GM12801 (cell line): ENCODE data around the gene PTPRCAP.

Experiments
- TF ChIP-seq, protein P1 (sequence below): IDR thresholded peaks from one replicate; pipeline ENCODE4 v1.5.1; 2011; ENCODE audit warnings: control low read depth; ENCODE audit not compliant: insufficient read length; ENCODE audit errors: extremely low read depth

PTPRCAP gene

DNA sequence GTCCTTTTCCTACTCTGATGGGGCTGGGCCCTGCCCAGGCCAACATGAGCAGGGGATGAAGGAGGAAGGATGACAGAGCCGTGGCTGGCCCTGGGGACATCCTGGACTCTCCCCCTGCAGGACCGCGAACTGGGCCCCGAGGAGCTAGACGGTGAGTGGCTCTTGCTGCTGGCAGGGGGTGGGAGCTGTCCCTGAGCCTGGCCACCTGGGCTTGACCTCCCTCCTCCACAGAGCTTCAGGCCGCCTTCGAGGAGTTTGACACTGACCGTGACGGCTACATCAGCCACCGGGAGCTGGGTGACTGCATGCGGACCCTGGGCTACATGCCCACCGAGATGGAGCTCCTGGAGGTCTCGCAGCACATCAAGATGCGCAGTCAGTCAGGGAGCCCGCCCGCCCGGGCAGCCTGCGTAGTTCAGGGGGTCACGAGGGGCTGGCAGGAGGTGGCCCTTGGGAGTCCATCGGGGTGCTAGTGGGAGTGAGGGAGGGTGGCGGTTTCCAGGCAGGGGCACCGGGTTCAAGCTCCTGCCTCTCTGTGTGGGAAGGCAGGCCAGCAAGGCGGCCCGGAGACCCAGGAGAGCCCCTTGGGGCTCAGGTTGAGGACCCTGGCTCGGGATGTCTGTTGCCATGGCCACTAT lies 18.7 kb upstream of the PTPRCAP start:
- TF ChIP-seq, protein P1, sequence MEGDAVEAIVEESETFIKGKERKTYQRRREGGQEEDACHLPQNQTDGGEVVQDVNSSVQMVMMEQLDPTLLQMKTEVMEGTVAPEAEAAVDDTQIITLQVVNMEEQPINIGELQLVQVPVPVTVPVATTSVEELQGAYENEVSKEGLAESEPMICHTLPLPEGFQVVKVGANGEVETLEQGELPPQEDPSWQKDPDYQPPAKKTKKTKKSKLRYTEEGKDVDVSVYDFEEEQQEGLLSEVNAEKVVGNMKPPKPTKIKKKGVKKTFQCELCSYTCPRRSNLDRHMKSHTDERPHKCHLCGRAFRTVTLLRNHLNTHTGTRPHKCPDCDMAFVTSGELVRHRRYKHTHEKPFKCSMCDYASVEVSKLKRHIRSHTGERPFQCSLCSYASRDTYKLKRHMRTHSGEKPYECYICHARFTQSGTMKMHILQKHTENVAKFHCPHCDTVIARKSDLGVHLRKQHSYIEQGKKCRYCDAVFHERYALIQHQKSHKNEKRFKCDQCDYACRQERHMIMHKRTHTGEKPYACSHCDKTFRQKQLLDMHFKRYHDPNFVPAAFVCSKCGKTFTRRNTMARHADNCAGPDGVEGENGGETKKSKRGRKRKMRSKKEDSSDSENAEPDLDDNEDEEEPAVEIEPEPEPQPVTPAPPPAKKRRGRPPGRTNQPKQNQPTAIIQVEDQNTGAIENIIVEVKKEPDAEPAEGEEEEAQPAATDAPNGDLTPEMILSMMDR, result no peak

DNA sequence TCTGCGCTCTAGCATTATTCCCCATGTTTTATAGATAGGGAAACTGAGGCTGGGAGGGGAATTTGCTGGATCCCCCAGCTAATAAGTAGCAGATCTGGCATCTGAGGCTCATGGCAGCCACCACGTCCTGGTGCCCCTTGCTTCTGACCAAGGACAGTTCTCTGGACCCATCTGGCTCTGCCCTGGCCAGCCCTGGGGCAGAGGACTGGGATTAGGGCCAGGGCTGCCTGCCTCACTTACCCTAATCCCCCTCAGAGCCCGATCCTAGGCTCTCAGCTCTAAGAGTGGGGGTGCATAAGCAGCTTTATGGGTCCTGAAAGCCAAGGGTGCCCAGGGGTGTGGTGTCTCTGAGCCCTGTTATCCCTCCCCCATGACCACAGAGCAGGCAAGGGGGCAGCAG lies 17.6 kb upstream of the PTPRCAP start, which contains the start of gene CABP4:
TSS of gene CABP4 (plus strand) at position 301 of the 400 bp plus-strand sequence. CDS start at position 371, 70 bp downstream.
- TF ChIP-seq, protein P1, result no peak

DNA sequence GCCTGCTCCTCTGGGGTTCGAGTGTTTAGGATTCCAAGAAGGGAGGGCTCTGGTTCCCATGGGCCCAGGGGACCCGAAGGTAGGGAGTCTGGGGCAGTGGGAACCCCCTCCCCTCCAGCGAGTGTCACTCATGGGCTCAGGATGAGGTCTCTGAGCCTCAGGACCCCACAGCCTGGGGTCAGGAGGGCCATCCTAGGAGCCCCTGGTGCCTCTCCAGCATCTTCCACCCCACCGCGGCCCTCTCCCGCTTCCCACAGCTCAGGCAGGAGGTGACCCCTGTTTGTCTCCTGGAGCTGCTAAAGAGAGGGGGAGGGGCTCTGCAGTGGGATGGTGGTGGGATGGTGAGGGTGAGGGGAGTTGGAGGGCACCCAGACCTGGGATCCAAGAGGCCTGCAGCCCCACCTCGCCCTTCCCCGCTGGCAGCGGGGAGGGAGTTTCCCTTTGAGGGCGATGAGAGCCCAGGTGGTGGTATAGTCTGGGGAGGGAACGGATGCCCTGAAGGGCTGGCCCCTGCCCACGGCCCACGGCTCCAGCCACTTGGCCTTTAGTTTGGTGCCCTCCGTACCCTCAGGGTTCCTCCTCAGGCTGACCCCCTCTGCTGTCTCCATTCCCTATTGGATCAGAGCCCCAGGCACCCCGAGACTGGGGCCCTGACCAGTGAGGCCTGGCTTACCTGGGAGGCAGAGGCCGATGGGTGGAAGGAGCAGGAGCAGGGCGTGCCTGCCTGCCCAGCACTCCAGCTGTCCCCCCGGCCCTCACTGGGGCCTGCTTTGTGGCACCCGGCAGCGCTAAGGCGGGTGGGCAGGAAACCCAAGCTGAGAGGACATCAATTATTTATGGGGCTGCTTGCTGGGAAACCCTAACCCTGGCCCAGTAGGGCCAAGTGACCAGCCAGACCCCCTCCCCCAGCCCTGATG lies 16.6 kb upstream of the PTPRCAP start:
- TF ChIP-seq, protein P1, result no peak

DNA sequence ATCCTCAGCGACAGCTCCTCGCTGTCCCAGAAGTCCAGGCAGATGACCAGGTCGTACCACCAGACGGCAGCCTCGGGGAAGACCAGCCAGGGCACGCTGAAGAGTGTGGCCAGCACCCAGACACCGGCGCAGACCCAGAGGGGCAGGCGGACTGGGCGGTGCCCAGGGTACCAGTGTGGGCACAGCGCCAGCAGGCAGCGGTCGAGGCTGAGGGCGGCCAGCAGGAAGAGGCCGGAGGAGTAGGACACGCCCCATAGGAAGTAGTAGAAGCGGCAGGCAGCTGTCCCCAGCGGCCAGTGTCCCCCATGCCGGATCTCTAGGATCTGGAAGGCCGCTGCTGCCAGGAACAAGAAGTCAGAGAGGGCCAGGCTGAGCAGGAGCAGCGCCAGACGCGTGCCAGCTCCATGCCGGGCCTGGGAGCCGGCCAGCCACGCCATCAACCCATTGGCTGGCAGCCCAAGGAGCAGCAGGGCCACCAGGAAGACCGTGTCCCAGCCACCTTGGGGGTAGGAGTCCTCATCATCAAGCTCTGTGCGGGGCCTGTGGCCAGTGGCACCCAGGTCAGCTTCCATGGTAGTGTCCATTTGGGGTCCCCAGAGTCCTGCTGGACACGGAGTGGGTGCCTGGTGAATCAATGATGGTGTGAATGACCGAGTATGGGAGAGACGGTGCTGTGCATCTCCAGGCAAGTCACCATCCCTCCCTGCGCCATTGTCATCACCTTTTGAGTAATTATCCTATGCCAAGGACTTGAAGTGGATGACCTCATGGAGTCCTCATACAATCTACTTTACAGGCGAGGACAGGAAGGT lies 14.9 kb upstream of the PTPRCAP start, which contains the start of gene GPR152:
TSS of gene GPR152 (minus strand) at position 589 of the 812 bp plus-strand sequence. CDS start at position 584, 5 bp downstream.
- TF ChIP-seq, protein P1, result no peak

DNA sequence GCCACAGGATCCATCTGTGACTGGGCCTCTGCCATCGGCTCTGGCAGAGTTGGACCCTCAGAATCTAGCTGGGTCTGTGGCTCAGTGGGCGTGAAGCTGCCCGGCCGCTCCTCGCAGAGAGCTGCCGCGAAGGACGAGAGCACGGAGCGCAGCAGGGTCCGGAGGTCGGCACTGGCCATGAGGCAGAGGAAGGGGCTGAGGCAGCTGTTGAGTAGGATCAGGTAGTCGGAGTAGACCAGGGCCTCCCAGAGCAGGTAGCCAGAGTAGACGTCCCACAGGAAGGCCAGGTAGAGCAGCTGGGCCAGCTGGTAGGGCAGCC lies 14.1 kb upstream of the PTPRCAP start:
- TF ChIP-seq, protein P1, result no peak

DNA sequence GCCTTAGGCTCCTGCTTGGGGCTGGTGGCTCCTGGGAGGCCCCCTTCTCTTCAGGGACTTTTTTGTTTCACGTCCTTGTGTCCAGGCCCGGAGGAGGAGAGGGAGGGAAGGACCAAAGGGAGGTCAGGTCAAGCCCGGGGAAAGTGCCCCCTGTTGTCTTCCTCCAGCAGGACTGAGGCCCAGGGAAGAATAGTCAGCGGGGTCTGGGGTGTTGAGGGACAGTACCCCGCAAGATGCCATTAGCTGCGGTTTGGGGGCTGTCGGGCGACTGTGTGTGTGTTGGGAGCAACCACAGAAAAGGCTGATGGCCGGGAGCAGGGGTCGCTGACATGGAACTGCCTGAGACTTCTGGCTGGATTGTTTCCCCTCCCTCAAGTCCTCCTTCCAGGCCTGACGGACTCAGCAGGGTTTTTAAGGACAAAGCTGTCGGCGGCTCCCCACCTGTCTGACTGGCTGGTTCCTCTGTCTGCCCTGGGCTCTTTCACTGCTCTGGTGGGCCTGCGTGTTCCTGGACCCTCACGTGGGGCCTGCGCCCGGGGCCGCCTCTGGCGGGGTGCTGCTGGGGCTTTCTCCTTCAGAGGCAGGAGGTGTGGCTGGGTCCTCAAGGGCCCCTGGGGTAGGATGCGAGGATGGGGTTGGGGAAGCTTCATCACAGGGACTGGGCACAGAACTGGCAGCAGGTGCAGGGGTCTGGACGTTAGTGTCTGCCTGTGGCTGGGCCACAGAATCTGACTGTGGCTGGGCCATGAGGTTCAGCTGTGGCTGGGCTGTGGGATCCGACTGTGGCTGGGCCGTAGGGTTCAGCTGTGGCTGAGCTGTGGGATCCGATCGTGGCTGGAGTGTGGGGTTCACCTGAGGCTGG lies 13.5 kb upstream of the PTPRCAP start:
- TF ChIP-seq, protein P1, result no peak
